HEK293 (cell line): Measurements from ENCODE around the gene ARMC7.

Source experiments
- BCL11A ChIP-seq: fragments of 450-650 bp; formaldehyde crosslinking; IDR thresholded peaks from 2 replicates; pipeline ENCODE4 v1.5.1; 2016; ENCODE audit warnings: low read depth, missing biosample characterization, missing genetic modification characterization
- ELK4 ChIP-seq: IDR thresholded peaks from 2 replicates; pipeline ENCODE4 v1.6.1; 2011; ENCODE audit warnings: mild to moderate bottlenecking, low read depth, low read length, borderline replicate concordance
- GLIS2 ChIP-seq: fragments of 450-650 bp; formaldehyde crosslinking; IDR thresholded peaks from 2 replicates; pipeline ENCODE4 v1.5.1; 2016; ENCODE audit warnings: missing biosample characterization, missing genetic modification characterization
- KLF7 ChIP-seq: fragments of 450-650 bp; formaldehyde crosslinking; IDR thresholded peaks from 2 replicates; pipeline ENCODE4 v1.5.1; 2016; ENCODE audit warnings: missing biosample characterization, missing genetic modification characterization, borderline replicate concordance
- RBAK ChIP-seq: fragments of 450-650 bp; formaldehyde crosslinking; IDR thresholded peaks from 2 replicates; pipeline ENCODE4 v1.5.1; 2016; ENCODE audit warnings: missing biosample characterization, missing genetic modification characterization
- SCRT1 ChIP-seq: fragments of 450-650 bp; formaldehyde crosslinking; IDR thresholded peaks from 2 replicates; pipeline ENCODE4 v1.5.1; 2016; ENCODE audit warnings: missing biosample characterization, missing genetic modification characterization, borderline replicate concordance
- ZBTB1 ChIP-seq: fragments of 450-650 bp; formaldehyde crosslinking; IDR thresholded peaks from 2 replicates; pipeline ENCODE4 v1.5.1; 2016; ENCODE audit warnings: missing biosample characterization, missing genetic modification characterization
- ZBTB20 ChIP-seq: fragments of 450-650 bp; formaldehyde crosslinking; IDR thresholded peaks from 2 replicates; pipeline ENCODE4 v1.5.1; 2016; ENCODE audit warnings: missing biosample characterization, missing genetic modification characterization
- ZNF16 ChIP-seq: fragments of 450-650 bp; formaldehyde crosslinking; IDR thresholded peaks from 2 replicates; pipeline ENCODE4 v1.5.1; 2016; ENCODE audit warnings: low read depth, missing biosample characterization, missing genetic modification characterization
- ZNF221 ChIP-seq: fragments of 450-650 bp; formaldehyde crosslinking; IDR thresholded peaks from 2 replicates; pipeline ENCODE4 v1.5.1; 2017; ENCODE audit warnings: missing biosample characterization, missing genetic modification characterization, borderline replicate concordance
- ZNF248 ChIP-seq: fragments of 450-650 bp; formaldehyde crosslinking; IDR thresholded peaks from 2 replicates; pipeline ENCODE4 v1.5.1; 2017; ENCODE audit warnings: missing biosample characterization, missing genetic modification characterization
- ZNF266 ChIP-seq: fragments of 450-650 bp; formaldehyde crosslinking; IDR thresholded peaks from 2 replicates; pipeline ENCODE4 v1.5.1; 2016; ENCODE audit warnings: missing biosample characterization, missing genetic modification characterization, low read depth
- ZNF274 ChIP-seq, 2 experiments: fragments of 200-500 bp in 1 of 2; fragments of 450-650 bp in 1 of 2; sonication (Bioruptor generic) in 1 of 2; formaldehyde crosslinking in 1 of 2; IDR thresholded peaks; 2 replicates each; pipeline versions ENCODE4 v1.5.1 to v1.6.1; 2014 to 2016; ENCODE audit warnings: borderline replicate concordance in 1 of 2, inconsistent platforms in 1 of 2, low read length in 1 of 2, missing biosample characterization in 1 of 2, missing genetic modification characterization in 1 of 2
- ZNF302 ChIP-seq: fragments of 450-650 bp; formaldehyde crosslinking; IDR thresholded peaks from 2 replicates; pipeline ENCODE4 v1.5.1; 2016; ENCODE audit warnings: missing biosample characterization, missing genetic modification characterization, low read depth
- ZNF341 ChIP-seq: fragments of 450-650 bp; formaldehyde crosslinking; IDR thresholded peaks from 2 replicates; pipeline ENCODE4; 2016; ENCODE audit warnings: low read depth, missing biosample characterization, missing genetic modification characterization
- ZNF391 ChIP-seq: fragments of 450-650 bp; formaldehyde crosslinking; IDR thresholded peaks from 2 replicates; pipeline ENCODE4 v1.5.1; 2016; ENCODE audit warnings: low read depth, missing biosample characterization, missing genetic modification characterization, borderline replicate concordance
- ZNF404 ChIP-seq: fragments of 450-650 bp; formaldehyde crosslinking; IDR thresholded peaks from 2 replicates; pipeline ENCODE4 v1.5.1; 2017; ENCODE audit warnings: missing biosample characterization, missing genetic modification characterization
- ZNF423 ChIP-seq: fragments of 450-650 bp; formaldehyde crosslinking; IDR thresholded peaks from 2 replicates; pipeline ENCODE4 v1.5.1; 2016; ENCODE audit warnings: missing biosample characterization, missing genetic modification characterization
- ZNF473 ChIP-seq: fragments of 450-650 bp; formaldehyde crosslinking; IDR thresholded peaks from 2 replicates; pipeline ENCODE4 v1.5.1; 2017; ENCODE audit warnings: missing biosample characterization, missing genetic modification characterization
- ZNF48 ChIP-seq: fragments of 450-650 bp; formaldehyde crosslinking; IDR thresholded peaks from 2 replicates; pipeline ENCODE4 v1.5.1; 2016; ENCODE audit warnings: missing biosample characterization, missing genetic modification characterization
- ZNF513 ChIP-seq: fragments of 450-650 bp; IDR thresholded peaks from 2 replicates; pipeline ENCODE4 v1.5.1; 2018; ENCODE audit warnings: missing biosample characterization, missing genetic modification characterization
- ZNF560 ChIP-seq: fragments of 450-650 bp; formaldehyde crosslinking; IDR thresholded peaks from 2 replicates; pipeline ENCODE4 v1.5.1; 2017; ENCODE audit warnings: missing biosample characterization, missing genetic modification characterization, borderline replicate concordance
- ZNF600 ChIP-seq: fragments of 450-650 bp; formaldehyde crosslinking; IDR thresholded peaks from 2 replicates; pipeline ENCODE4 v1.5.1; 2016; ENCODE audit warnings: missing biosample characterization, missing genetic modification characterization
- ZNF623 ChIP-seq: fragments of 450-650 bp; formaldehyde crosslinking; IDR thresholded peaks from 2 replicates; pipeline ENCODE4 v1.5.1; 2016; ENCODE audit warnings: missing biosample characterization, missing genetic modification characterization
- ZNF658 ChIP-seq: fragments of 450-650 bp; formaldehyde crosslinking; IDR thresholded peaks from 2 replicates; pipeline ENCODE4; 2016; ENCODE audit warnings: missing biosample characterization, missing genetic modification characterization
- ZNF660 ChIP-seq: fragments of 450-650 bp; IDR thresholded peaks from 2 replicates; pipeline ENCODE4 v1.5.1; 2018; ENCODE audit warnings: missing biosample characterization, mild to moderate bottlenecking, missing genetic modification characterization
- ZNF677 ChIP-seq: fragments of 450-650 bp; IDR thresholded peaks from 2 replicates; pipeline ENCODE4 v1.5.0; 2018; ENCODE audit warnings: missing biosample characterization, mild to moderate bottlenecking, missing genetic modification characterization, moderate library complexity
- ZNF791 ChIP-seq: fragments of 450-650 bp; formaldehyde crosslinking; IDR thresholded peaks from 2 replicates; pipeline ENCODE4 v1.5.1; 2016; ENCODE audit warnings: missing biosample characterization, missing genetic modification characterization
- ZNF837 ChIP-seq: fragments of 450-650 bp; formaldehyde crosslinking; IDR thresholded peaks from 2 replicates; pipeline ENCODE4 v1.5.1; 2016; ENCODE audit warnings: missing biosample characterization, missing genetic modification characterization
- TF ChIP-seq, protein P1 (sequence below): fragments of 450-650 bp; formaldehyde crosslinking; IDR thresholded peaks from 2 replicates; pipeline ENCODE4 v1.5.1; 2016; ENCODE audit warnings: missing biosample characterization, missing genetic modification characterization
- TF ChIP-seq, protein P2 (sequence below): fragments of 450-650 bp; formaldehyde crosslinking; IDR thresholded peaks from 2 replicates; pipeline ENCODE4 v1.5.1; 2016; ENCODE audit warnings: missing biosample characterization, missing genetic modification characterization
- TF ChIP-seq, protein P3 (sequence below): fragments of 450-650 bp; formaldehyde crosslinking; IDR thresholded peaks from 2 replicates; pipeline ENCODE4 v1.5.1; 2016; ENCODE audit warnings: missing biosample characterization, missing genetic modification characterization
- TF ChIP-seq, protein P4 (sequence below): fragments of 450-650 bp; formaldehyde crosslinking; IDR thresholded peaks from 2 replicates; pipeline ENCODE4 v1.5.1; 2017; ENCODE audit warnings: missing biosample characterization, missing genetic modification characterization
- TF ChIP-seq, protein P5 (sequence below): fragments of 450-650 bp; formaldehyde crosslinking; IDR thresholded peaks from 2 replicates; pipeline ENCODE4 v1.5.1; 2017; ENCODE audit warnings: missing biosample characterization, missing genetic modification characterization

ARMC7 gene

GRCh38 chr17:75091855-75092327 is 17.9 kb upstream of the ARMC7 start (continued):
- TF ChIP-seq, protein P1, sequence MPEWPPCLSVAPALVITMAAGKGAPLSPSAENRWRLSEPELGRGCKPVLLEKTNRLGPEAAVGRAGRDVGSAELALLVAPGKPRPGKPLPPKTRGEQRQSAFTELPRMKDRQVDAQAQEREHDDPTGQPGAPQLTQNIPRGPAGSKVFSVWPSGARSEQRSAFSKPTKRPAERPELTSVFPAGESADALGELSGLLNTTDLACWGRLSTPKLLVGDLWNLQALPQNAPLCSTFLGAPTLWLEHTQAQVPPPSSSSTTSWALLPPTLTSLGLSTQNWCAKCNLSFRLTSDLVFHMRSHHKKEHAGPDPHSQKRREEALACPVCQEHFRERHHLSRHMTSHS (tag by site-specific recombination), result no peak
- TF ChIP-seq ZNF560 (tag by site-specific recombination) (no peak), ZNF623 (no peak), ZNF274 (IDR thresholded peaks at IDR 0.05; ENCODE audit: low read length) (no peak), ZNF274 (tag by site-specific recombination; IDR thresholded peaks at IDR 0.05; ENCODE audit: borderline replicate concordance) (no peak), RBAK (tag by site-specific recombination) (no peak), ZNF391 (tag by site-specific recombination) (no peak), ZNF658 (tag by site-specific recombination) (no peak), SCRT1 (tag by site-specific recombination) (no peak), KLF7 (tag by site-specific recombination) (no peak), ZNF677 (tag by site-specific recombination) (no peak), ZNF266 (tag by site-specific recombination) (no peak), ZNF423 (tag by site-specific recombination) (no peak), ZNF660 (no peak), BCL11A (tag by site-specific recombination) (no peak), ELK4 (no peak), ZNF513 (tag by site-specific recombination) (no peak), ZNF473 (tag by site-specific recombination) (no peak), ZNF791 (tag by site-specific recombination) (no peak), ZNF48 (tag by site-specific recombination) (no peak), ZBTB20 (tag by site-specific recombination) (no peak), ZBTB1 (tag by site-specific recombination) (no peak), GLIS2 (tag by site-specific recombination) (no peak), ZNF341 (tag by site-specific recombination) (peak; percentile 3; the same call in 1 of the 2 replicates), ZNF248 (0 out of 2 replicates have a peak, but pooled peaks have one; percentile 53), ZNF221 (tag by site-specific recombination) (no peak), ZNF302 (tag by site-specific recombination) (no peak), ZNF404 (tag by site-specific recombination) (no peak), ZNF600 (tag by site-specific recombination) (peak; percentile 24; the same call in 1 of the 2 replicates), ZNF16 (tag by site-specific recombination) (no peak), ZNF837 (tag by site-specific recombination) (no peak)
- TF ChIP-seq, protein P2, sequence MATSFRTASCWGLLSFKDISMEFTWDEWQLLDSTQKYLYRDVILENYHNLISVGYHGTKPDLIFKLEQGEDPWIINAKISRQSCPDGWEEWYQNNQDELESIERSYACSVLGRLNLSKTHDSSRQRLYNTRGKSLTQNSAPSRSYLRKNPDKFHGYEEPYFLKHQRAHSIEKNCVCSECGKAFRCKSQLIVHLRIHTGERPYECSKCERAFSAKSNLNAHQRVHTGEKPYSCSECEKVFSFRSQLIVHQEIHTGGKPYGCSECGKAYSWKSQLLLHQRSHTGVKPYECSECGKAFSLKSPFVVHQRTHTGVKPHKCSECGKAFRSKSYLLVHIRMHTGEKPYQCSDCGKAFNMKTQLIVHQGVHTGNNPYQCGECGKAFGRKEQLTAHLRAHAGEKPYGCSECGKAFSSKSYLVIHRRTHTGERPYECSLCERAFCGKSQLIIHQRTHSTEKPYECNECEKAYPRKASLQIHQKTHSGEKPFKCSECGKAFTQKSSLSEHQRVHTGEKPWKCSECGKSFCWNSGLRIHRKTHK, result no peak
- TF ChIP-seq, protein P3, sequence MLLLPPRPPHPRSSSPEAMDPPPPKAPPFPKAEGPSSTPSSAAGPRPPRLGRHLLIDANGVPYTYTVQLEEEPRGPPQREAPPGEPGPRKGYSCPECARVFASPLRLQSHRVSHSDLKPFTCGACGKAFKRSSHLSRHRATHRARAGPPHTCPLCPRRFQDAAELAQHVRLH (tag by site-specific recombination), result no peak
- TF ChIP-seq, protein P4, sequence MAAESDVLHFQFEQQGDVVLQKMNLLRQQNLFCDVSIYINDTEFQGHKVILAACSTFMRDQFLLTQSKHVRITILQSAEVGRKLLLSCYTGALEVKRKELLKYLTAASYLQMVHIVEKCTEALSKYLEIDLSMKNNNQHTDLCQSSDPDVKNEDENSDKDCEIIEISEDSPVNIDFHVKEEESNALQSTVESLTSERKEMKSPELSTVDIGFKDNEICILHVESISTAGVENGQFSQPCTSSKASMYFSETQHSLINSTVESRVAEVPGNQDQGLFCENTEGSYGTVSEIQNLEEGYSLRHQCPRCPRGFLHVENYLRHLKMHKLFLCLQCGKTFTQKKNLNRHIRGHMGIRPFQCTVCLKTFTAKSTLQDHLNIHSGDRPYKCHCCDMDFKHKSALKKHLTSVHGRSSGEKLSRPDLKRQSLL (tag by site-specific recombination), result no peak
- TF ChIP-seq, protein P5, sequence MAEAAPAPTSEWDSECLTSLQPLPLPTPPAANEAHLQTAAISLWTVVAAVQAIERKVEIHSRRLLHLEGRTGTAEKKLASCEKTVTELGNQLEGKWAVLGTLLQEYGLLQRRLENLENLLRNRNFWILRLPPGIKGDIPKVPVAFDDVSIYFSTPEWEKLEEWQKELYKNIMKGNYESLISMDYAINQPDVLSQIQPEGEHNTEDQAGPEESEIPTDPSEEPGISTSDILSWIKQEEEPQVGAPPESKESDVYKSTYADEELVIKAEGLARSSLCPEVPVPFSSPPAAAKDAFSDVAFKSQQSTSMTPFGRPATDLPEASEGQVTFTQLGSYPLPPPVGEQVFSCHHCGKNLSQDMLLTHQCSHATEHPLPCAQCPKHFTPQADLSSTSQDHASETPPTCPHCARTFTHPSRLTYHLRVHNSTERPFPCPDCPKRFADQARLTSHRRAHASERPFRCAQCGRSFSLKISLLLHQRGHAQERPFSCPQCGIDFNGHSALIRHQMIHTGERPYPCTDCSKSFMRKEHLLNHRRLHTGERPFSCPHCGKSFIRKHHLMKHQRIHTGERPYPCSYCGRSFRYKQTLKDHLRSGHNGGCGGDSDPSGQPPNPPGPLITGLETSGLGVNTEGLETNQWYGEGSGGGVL (tag by site-specific recombination), result peak; percentile 39; the same call in 1 of the 2 replicates
